Nephron progenitor cell (in vitro differentiated cells): Measurements from ENCODE around the gene ATCAY.
"Not testable (repeated sequence)": the region's sequence is repeated elsewhere in the genome, so short reads cannot be mapped to it uniquely, and the experiment has no call there.

ENCODE experiments used
- DNase-seq: peaks from one replicate; pipeline ENCODE4 v3.0.0; 2021
- H3K27ac Mint-ChIP-seq: 2 replicates; pipeline ENCODE4 v1.8.0; 2021; ENCODE audit warnings: mild to moderate bottlenecking, moderate library complexity, mixed read lengths
- H3K27me3 Mint-ChIP-seq: 2 replicates; pipeline ENCODE4 v1.8.0; 2021; ENCODE audit warnings: mild to moderate bottlenecking, low read depth, mixed read lengths; ENCODE audit not compliant: poor library complexity
- H3K36me3 Mint-ChIP-seq: 2 replicates; pipeline ENCODE4 v1.8.0; 2021; ENCODE audit warnings: low read depth, mixed read lengths
- H3K4me1 Mint-ChIP-seq: 2 replicates; pipeline ENCODE4 v1.8.0; 2021; ENCODE audit warnings: mixed read lengths
- H3K4me3 Mint-ChIP-seq: 2 replicates; pipeline ENCODE4 v1.8.0; 2021; ENCODE audit warnings: mild to moderate bottlenecking, moderate library complexity, mixed read lengths
- H3K9me3 Mint-ChIP-seq: 2 replicates; pipeline ENCODE4 v1.8.0; 2021; ENCODE audit warnings: mild to moderate bottlenecking, moderate library complexity, mixed read lengths
- CTCF ChIP-seq: fragments of 200-600 bp; sonication (generic); IDR thresholded peaks from 2 replicates; pipeline ENCODE4 v1.5.0; 2021; ENCODE audit warnings: antibody characterized with exemption

Gene ATCAY

DNA sequence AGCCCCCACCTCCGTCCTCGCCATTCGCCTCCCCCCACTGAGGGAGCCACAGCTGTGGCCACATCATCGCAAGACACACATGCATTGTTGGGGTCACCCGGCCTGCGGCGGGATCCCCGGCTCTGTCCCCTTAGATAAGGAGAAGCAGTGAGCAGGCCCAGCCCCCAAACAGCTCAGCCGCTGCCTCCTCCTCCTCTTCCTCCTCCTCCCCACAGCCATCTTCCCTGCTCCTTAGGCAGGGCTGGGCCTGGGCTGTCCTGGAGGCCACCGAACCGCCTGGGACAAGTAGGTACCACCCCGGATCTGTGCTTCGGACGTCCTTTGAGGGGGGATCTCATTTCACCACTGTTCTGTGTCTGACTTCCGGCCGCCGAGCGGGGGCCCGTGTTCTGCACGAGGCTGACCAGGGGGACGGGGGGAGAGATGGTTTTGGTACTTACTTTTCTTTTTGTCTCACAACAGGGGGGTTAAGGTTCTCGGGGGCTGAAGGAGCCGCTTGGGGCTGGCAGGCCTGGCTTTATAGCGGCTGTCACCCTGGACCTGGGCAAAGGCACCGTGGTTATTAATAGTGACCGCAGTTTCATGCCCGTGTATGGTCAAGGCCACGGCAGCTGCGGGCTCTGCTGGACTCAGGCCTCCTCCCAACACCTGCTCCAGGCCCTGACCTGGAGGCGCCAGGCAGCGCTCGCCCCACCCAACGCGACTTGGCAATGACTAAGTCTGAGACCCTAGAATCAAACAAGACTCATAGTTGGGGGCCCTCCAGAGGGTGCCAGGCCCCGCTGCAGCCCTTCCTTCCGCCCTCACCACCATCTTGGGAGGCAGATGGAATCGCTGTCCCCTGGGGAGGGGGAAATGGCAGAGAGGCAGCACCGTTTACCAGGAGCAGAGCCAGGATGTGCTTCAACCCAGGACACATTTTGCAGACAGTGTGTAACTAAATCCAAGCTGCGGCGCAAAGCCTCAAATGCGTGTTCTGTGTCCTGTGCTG lies 70.7 kb downstream of the ATCAY start:
- Mint-ChIP-seq H3K27me3 (peaks cover 4% of the 10 kb centered on the region), H3K27ac (no peak overlapping the region)

GRCh38 chr19:3952755-3953276 lies 72.3 kb downstream of the ATCAY start:
- H3K9me3 Mint-ChIP-seq, H3K4me3 Mint-ChIP-seq, H3K36me3 Mint-ChIP-seq, DNase-seq, H3K27me3 Mint-ChIP-seq: not testable (repeated sequence)
- peak overlapping the region; percentile 92 for H3K27ac Mint-ChIP-seq
- H3K4me1 Mint-ChIP-seq: peaks cover 17% of the 10 kb centered on the region

More for the DNA sequence above, 70.7 kb downstream of the ATCAY start:
- Mint-ChIP-seq H3K36me3 (no peaks in the 10 kb centered on the region), H3K4me3 (no peak overlapping the region), H3K4me1 (peaks cover 17% of the 10 kb centered on the region), H3K9me3 (no peaks in the 10 kb centered on the region)
- no peak for TF ChIP-seq CTCF
- DNase-seq: no peak

GRCh38 chr19:3954107-3954506 lies 73.6 kb downstream of the ATCAY start:
- Mint-ChIP-seq H3K27me3 (peaks cover 4% of the 10 kb centered on the region), H3K9me3 (no peaks in the 10 kb centered on the region), H3K4me3 (no peak overlapping the region), H3K4me1 (peaks cover 17% of the 10 kb centered on the region), H3K36me3 (peaks cover 5% of the 10 kb centered on the region), H3K27ac (no peak overlapping the region)
- no peak for DNase-seq
- TF ChIP-seq CTCF: no peak

GRCh38 chr19:3955276-3955675 lies 74.8 kb downstream of the ATCAY start:
- peak overlapping the region; percentile 66 for H3K27ac Mint-ChIP-seq
- not testable (repeated sequence) for H3K36me3 Mint-ChIP-seq, H3K4me3 Mint-ChIP-seq, H3K27me3 Mint-ChIP-seq, H3K9me3 Mint-ChIP-seq, DNase-seq
- peaks cover 17% of the 10 kb centered on the region for H3K4me1 Mint-ChIP-seq

DNA sequence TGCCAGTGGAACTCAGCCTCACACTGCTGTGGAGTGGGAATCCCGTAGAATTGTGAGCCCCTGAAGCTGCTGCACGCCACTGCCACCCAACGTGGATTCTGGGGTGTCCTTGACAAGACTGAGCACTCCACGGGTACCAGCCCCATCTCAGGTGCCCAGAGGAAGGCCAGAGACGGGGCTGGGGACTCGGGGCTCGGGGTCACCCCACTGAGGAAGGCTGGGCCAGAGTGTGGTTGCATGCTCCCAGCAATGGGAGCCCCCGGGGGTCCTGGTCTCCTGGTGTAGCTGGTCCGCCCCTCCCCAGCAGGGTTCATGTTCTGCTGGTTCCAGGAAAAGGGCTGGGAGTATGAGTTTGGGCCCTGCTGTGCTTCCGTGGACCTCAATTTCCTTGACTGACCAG lies 75.2 kb downstream of the ATCAY start:
- TF ChIP-seq CTCF: no peak
- Mint-ChIP-seq H3K27me3 (no peaks in the 10 kb centered on the region), H3K4me3 (no peak overlapping the region), H3K4me1 (peaks cover 17% of the 10 kb centered on the region), H3K9me3 (no peaks in the 10 kb centered on the region), H3K36me3 (peaks cover 5% of the 10 kb centered on the region), H3K27ac (peak overlapping the region; percentile 36)
- DNase-seq: no peak

DNA sequence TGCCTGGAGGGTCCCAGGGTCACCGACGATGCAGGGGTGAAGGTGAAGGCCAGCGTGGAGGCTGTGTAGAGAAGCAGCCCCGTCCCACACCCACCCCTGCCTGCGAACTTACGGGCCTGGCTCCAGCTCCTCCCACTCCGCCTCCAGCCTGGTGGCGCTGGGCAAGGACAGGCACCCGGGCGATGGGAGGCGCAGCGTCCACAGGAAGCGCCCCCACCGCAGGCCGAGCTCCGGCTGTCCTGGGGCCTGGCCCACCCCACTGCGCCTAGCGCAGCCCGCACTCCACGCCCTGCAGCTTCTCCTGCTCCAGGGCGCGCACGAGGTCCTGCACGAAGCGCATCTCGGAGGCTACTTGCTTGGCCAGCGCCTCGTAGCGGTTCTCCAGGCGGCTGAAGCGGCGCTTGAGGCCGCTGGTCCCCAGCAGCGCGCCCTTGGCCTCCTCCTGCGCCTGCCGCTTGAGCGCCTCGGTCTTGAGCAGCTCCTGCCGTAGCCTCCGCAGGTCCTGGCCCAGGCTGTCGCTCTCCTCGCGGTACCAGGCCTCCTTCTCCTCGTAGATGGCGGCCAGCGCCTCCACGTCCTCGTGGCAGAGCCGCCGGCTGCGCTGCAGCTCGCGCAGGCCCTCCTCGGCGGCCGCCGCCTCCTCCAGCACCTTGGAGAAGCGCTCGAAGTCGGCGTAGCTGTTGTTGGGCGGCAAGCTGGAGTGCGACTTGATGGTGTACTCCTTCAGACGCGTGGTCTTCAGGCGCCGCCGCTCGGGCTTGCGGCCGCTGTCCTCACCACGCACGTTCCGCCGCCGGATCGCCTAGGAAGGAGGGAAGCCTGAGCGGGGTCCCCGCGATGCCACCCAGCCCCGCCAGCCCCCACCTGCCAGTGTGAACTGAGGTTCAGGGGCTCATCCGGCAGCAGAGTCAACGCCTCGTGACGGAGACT lies 78.6 kb downstream of the ATCAY start:
- no peak overlapping the region for H3K4me3 Mint-ChIP-seq
- no peaks in the 10 kb centered on the region for H3K9me3 Mint-ChIP-seq
- no peak for DNase-seq
- no peaks in the 10 kb centered on the region for H3K27me3 Mint-ChIP-seq
- H3K27ac Mint-ChIP-seq: no peak overlapping the region
- TF ChIP-seq CTCF: no peak
- peaks cover 17% of the 10 kb centered on the region for H3K36me3 Mint-ChIP-seq
- no peaks in the 10 kb centered on the region for H3K4me1 Mint-ChIP-seq
